ENCODE results near the gene GRHL1. TPM values are rescaled to one million over a fixed set of nuclear protein-coding genes. Genes with fewer than 3 reads are reported as not detected.
A peak's percentile ranks its signal among the peaks of the same experiment; 100 is the strongest.

The GRHL1 gene
- total RNA-seq, 1 experiment from 2014 or later, result 1.3 TPM

DNA sequence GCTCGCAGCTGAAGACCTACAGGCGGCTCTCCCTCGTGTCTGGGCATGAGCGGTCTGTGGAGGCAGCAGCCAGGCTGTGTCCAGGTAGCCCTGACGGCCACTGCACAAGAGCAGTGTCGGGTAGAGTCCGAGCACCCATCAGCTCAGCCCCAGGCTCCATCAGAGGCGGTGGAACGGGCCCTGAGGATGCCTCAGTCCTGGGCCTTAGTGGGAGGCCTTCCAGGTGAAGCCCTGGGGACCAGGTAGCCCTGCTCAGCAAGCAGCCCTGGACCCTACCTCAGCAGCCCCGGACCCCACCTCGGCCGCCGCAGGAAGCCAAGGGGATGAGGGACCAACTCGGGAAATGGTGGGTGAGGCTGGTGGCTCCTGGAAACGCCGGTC is 70.5 kb downstream of the GRHL1 start:
- no peaks in the 10 kb centered on the region for H3K79me2 ChIP-seq (ENCODE audit: low read length)
- H3K9me2 ChIP-seq (replicated peaks; ENCODE audit: insufficient read depth, low read length), result no peaks in the 10 kb centered on the region
- H3K36me3 ChIP-seq (ENCODE audit: insufficient read depth, low read length), result no peaks in the 10 kb centered on the region
- no peaks in the 10 kb centered on the region for H3K9me3 ChIP-seq (ENCODE audit: low read length)
- H3K9ac ChIP-seq (ENCODE audit: low read length), result no peak overlapping the region
- no peak overlapping the region for H3K27ac ChIP-seq (ENCODE audit: low read length)
- DNase-seq, result no peak
- no peaks in the 10 kb centered on the region for H3K4me1 ChIP-seq (ENCODE audit: low read length)
- H2AFZ ChIP-seq (ENCODE audit: low read length), result no peak overlapping the region
- H4K20me1 ChIP-seq (ENCODE audit: insufficient read depth, low read depth, low read length), result no peaks in the 10 kb centered on the region
- H3K27me3 ChIP-seq (ENCODE audit: low read length), result no peaks in the 10 kb centered on the region
- no peak overlapping the region for H3K4me3 ChIP-seq (ENCODE audit: low read length)
- no peak overlapping the region for H3K4me2 ChIP-seq (ENCODE audit: low read depth, low read length, poor library complexity, severe bottlenecking)

DNA sequence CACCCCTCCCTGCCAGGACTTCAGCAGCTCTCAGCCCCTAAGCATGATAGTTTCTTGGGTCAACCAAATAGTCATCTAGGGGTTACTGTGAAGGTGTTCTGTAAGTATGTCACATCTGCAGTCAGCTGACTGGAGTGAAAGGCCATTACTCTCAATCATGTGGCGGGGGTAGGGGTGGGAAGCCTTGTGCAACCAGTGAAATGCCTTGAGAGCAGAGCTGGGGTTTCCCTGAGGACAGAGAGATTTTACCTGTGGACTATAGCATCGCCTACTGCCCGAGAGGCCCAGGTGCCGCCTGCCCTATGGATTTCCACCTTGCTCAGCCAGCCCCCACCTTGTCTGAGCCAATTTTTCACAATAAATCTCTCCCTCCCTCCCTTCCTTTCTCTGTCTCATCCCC is 71.0 kb downstream of the GRHL1 start:
- no peaks in the 10 kb centered on the region for H3K36me3 ChIP-seq (ENCODE audit: insufficient read depth, low read length)
- no peaks in the 10 kb centered on the region for H3K27me3 ChIP-seq (ENCODE audit: low read length)
- no peak overlapping the region for H3K9ac ChIP-seq (ENCODE audit: low read length)
- no peaks in the 10 kb centered on the region for H3K9me2 ChIP-seq (replicated peaks; ENCODE audit: insufficient read depth, low read length)
- no peak overlapping the region for H3K4me2 ChIP-seq (ENCODE audit: low read depth, low read length, poor library complexity, severe bottlenecking)
- H3K27ac ChIP-seq (ENCODE audit: low read length), result no peak overlapping the region
- H3K4me3 ChIP-seq (ENCODE audit: low read length), result no peak overlapping the region
- DNase-seq, result no peak
- no peaks in the 10 kb centered on the region for H4K20me1 ChIP-seq (ENCODE audit: insufficient read depth, low read depth, low read length)
- H3K9me3 ChIP-seq (ENCODE audit: low read length), result no peaks in the 10 kb centered on the region
- no peaks in the 10 kb centered on the region for H3K79me2 ChIP-seq (ENCODE audit: low read length)
- no peaks in the 10 kb centered on the region for H3K4me1 ChIP-seq (ENCODE audit: low read length)
- no peak overlapping the region for H2AFZ ChIP-seq (ENCODE audit: low read length)

- Histone ChIP-seq H3K4me3 (ENCODE audit: low read length) (no peak overlapping the region), H3K27me3 (ENCODE audit: low read length) (no peaks in the 10 kb centered on the region), H3K9ac (ENCODE audit: low read length) (no peak overlapping the region), H3K36me3 (ENCODE audit: insufficient read depth, low read length) (no peaks in the 10 kb centered on the region), H3K9me3 (ENCODE audit: low read length) (no peaks in the 10 kb centered on the region), H3K79me2 (ENCODE audit: low read length) (no peaks in the 10 kb centered on the region), H3K4me1 (ENCODE audit: low read length) (no peaks in the 10 kb centered on the region), H4K20me1 (ENCODE audit: insufficient read depth, low read depth, low read length) (no peaks in the 10 kb centered on the region), H3K9me2 (replicated peaks; ENCODE audit: insufficient read depth, low read length) (no peaks in the 10 kb centered on the region), H2AFZ (ENCODE audit: low read length) (no peak overlapping the region), H3K4me2 (ENCODE audit: low read depth, low read length, poor library complexity, severe bottlenecking) (no peak overlapping the region), H3K27ac (ENCODE audit: low read length) (no peak overlapping the region)
- no peak for DNase-seq
Observed at GRCh38 chr2:10022966-10023662, 71.6 kb downstream of the GRHL1 start.

- Histone ChIP-seq H3K36me3 (ENCODE audit: insufficient read depth, low read length) (no peaks in the 10 kb centered on the region), H3K4me3 (ENCODE audit: low read length) (no peak overlapping the region), H3K9me2 (replicated peaks; ENCODE audit: insufficient read depth, low read length) (no peaks in the 10 kb centered on the region), H3K27me3 (ENCODE audit: low read length) (no peaks in the 10 kb centered on the region), H3K4me1 (ENCODE audit: low read length) (no peaks in the 10 kb centered on the region), H3K9ac (ENCODE audit: low read length) (no peak overlapping the region), H3K79me2 (ENCODE audit: low read length) (no peaks in the 10 kb centered on the region), H3K4me2 (ENCODE audit: low read depth, low read length, poor library complexity, severe bottlenecking) (no peak overlapping the region), H4K20me1 (ENCODE audit: insufficient read depth, low read depth, low read length) (no peaks in the 10 kb centered on the region), H2AFZ (ENCODE audit: low read length) (no peak overlapping the region), H3K9me3 (ENCODE audit: low read length) (no peaks in the 10 kb centered on the region), H3K27ac (ENCODE audit: low read length) (no peak overlapping the region)
- DNase-seq, result no peak
Observed at GRCh38 chr2:10026940-10027569, 75.6 kb downstream of the GRHL1 start.

DNA sequence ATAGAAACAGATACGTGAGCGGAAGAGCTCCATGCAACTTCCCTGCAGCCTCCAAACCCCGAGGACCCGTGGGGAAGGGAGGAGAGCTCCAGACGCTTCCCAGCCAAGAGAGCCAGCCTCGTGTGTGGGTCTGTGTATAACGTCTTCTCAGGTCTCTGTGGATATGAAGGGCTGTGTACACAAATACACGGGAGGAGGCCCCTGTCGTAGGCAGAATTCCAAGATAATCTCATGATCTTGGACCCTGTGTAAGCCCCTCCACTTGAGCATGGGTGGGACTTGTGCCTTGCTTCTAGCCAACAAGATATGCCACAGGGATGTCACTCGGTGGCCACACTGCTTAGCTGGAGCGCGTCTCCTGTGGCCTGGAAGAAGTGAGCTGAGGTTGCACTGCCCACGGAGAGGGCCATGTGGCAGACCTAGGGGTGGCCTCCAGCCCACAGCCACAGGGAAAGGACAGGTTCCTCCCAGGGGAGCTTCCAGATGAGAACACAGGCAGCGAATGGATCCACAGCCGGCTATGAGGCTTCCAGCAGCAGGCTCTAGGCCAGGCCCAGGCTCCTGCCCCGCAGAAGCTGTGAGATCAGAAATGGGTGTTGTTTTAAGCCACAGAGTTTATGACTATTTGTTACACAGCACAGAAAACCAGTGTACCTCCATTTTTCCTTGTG is 76.3 kb downstream of the GRHL1 start:
- Histone ChIP-seq H3K9ac (ENCODE audit: low read length) (no peak overlapping the region), H4K20me1 (ENCODE audit: insufficient read depth, low read depth, low read length) (no peaks in the 10 kb centered on the region), H3K9me2 (replicated peaks; ENCODE audit: insufficient read depth, low read length) (no peaks in the 10 kb centered on the region), H3K27me3 (ENCODE audit: low read length) (no peaks in the 10 kb centered on the region), H2AFZ (ENCODE audit: low read length) (no peak overlapping the region), H3K36me3 (ENCODE audit: insufficient read depth, low read length) (no peaks in the 10 kb centered on the region), H3K4me3 (ENCODE audit: low read length) (no peak overlapping the region), H3K79me2 (ENCODE audit: low read length) (no peaks in the 10 kb centered on the region), H3K27ac (ENCODE audit: low read length) (no peak overlapping the region), H3K9me3 (ENCODE audit: low read length) (no peaks in the 10 kb centered on the region), H3K4me1 (ENCODE audit: low read length) (no peaks in the 10 kb centered on the region), H3K4me2 (ENCODE audit: low read depth, low read length, poor library complexity, severe bottlenecking) (no peak overlapping the region)
- DNase-seq, result no peak

GRCh38 chr2:10028407-10028987 is 77.0 kb downstream of the GRHL1 start:
- Histone ChIP-seq H3K9me2 (replicated peaks; ENCODE audit: insufficient read depth, low read length) (no peaks in the 10 kb centered on the region), H3K4me1 (ENCODE audit: low read length) (no peaks in the 10 kb centered on the region), H3K27me3 (ENCODE audit: low read length) (no peaks in the 10 kb centered on the region), H3K9me3 (ENCODE audit: low read length) (no peaks in the 10 kb centered on the region), H4K20me1 (ENCODE audit: insufficient read depth, low read depth, low read length) (no peaks in the 10 kb centered on the region), H3K27ac (ENCODE audit: low read length) (no peak overlapping the region), H3K4me3 (ENCODE audit: low read length) (no peak overlapping the region), H3K36me3 (ENCODE audit: insufficient read depth, low read length) (no peaks in the 10 kb centered on the region), H3K4me2 (ENCODE audit: low read depth, low read length, poor library complexity, severe bottlenecking) (no peak overlapping the region), H2AFZ (ENCODE audit: low read length) (no peak overlapping the region), H3K79me2 (ENCODE audit: low read length) (no peaks in the 10 kb centered on the region), H3K9ac (ENCODE audit: low read length) (no peak overlapping the region)
- peak; percentile 67 for DNase-seq

- H3K9me2 ChIP-seq (replicated peaks; ENCODE audit: insufficient read depth, low read length), result no peaks in the 10 kb centered on the region
- no peaks in the 10 kb centered on the region for H3K27me3 ChIP-seq (ENCODE audit: low read length)
- H3K9ac ChIP-seq (ENCODE audit: low read length), result no peak overlapping the region
- H3K4me2 ChIP-seq (ENCODE audit: low read depth, low read length, poor library complexity, severe bottlenecking), result no peak overlapping the region
- H3K9me3 ChIP-seq (ENCODE audit: low read length), result no peaks in the 10 kb centered on the region
- H2AFZ ChIP-seq (ENCODE audit: low read length), result no peak overlapping the region
- no peaks in the 10 kb centered on the region for H3K4me1 ChIP-seq (ENCODE audit: low read length)
- H3K4me3 ChIP-seq (ENCODE audit: low read length), result no peak overlapping the region
- H4K20me1 ChIP-seq (ENCODE audit: insufficient read depth, low read depth, low read length), result no peaks in the 10 kb centered on the region
- H3K36me3 ChIP-seq (ENCODE audit: insufficient read depth, low read length), result no peaks in the 10 kb centered on the region
- no peak overlapping the region for H3K27ac ChIP-seq (ENCODE audit: low read length)
- DNase-seq, result no peak
- H3K79me2 ChIP-seq (ENCODE audit: low read length), result no peaks in the 10 kb centered on the region
Observed at GRCh38 chr2:10028988-10029874, 77.7 kb downstream of the GRHL1 start.

DNA sequence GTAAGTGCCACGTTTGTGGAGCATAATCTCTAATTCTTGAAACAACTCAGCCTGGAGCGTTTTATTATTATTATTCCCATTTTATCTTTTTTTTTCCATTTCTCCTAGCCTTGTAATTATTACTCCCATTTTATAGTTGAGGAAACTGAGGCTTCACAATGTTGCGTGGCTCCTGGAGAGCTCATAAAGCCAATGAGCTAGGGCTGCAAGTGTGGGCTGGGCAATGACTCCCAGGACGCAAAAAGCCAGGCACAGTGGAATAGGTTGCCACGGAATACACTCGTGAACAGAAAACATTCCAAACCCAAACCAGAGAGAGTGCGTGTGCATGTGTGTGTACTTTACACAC is 78.4 kb downstream of the GRHL1 start:
- Histone ChIP-seq H2AFZ (ENCODE audit: low read length) (no peak overlapping the region), H3K9ac (ENCODE audit: low read length) (no peak overlapping the region), H3K27ac (ENCODE audit: low read length) (no peak overlapping the region), H3K9me2 (replicated peaks; ENCODE audit: insufficient read depth, low read length) (no peaks in the 10 kb centered on the region), H3K36me3 (ENCODE audit: insufficient read depth, low read length) (no peaks in the 10 kb centered on the region), H3K4me2 (ENCODE audit: low read depth, low read length, poor library complexity, severe bottlenecking) (no peak overlapping the region), H3K9me3 (ENCODE audit: low read length) (no peaks in the 10 kb centered on the region), H3K4me1 (ENCODE audit: low read length) (no peaks in the 10 kb centered on the region), H4K20me1 (ENCODE audit: insufficient read depth, low read depth, low read length) (no peaks in the 10 kb centered on the region), H3K4me3 (ENCODE audit: low read length) (no peak overlapping the region), H3K79me2 (ENCODE audit: low read length) (no peaks in the 10 kb centered on the region), H3K27me3 (ENCODE audit: low read length) (no peaks in the 10 kb centered on the region)
- DNase-seq, result no peak

Data from Karpas-422 (cell line).